ENCODE measurements around the gene EXD2. TPM values are rescaled to one million over a fixed set of nuclear protein-coding genes. Genes with fewer than 3 reads are reported as not detected.
"Not testable (repeated sequence)": the region's sequence is repeated elsewhere in the genome, so short reads cannot be mapped to it uniquely, and the experiment has no call there.

EXD2 gene
- 3.9 and 4.8 TPM in 2 replicates for total RNA-seq

DNA sequence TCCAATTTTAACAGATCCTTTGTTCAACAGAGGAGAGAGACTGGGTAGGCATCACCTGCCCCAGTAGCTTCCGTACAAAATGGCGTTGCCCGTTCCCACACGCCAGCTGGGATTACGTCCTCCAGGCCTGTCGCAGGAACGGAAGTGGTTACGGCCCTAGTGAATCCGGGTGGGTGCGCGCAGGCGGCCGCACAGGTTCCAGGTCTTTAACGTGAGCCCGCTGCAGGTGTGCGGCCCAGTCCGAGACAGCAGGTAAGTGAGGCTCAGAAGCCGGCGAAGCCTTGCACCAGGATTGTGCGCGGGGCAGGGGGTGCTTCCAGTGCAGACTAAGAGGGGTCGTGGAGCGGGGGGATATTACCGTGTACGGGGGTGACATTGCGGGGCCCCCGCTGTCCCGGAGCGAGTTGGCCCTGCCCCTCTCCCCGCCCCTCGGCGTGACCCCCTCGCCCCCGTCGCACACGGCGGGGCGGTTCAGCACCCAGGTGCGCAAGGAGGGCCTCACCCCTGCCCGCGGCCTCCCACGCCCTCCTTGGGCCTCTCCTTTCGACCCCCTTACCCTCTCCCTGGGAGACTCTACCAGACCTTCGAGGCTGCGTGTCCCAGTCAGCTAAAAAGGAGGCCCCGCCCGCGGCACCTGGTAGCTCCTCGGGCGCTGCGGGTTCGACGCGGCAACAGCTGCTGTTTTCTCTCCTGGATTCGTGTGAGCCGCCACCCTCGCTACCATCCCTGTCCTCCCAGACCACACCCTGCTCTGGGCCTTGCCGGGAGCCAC lies at the start of gene EXD2:
Gene EXD2 (plus strand): TSS at position 159 of the 772 bp plus-strand sequence. CDS start 17,973 bp downstream, outside the sequence.
- intact Hi-C loops (cut with micrococcal nuclease) = loop anchor here (2.0 kb wide), 1 partner anchor 39 kb away; the partner anchor contains the start of gene DCAF5

DNA sequence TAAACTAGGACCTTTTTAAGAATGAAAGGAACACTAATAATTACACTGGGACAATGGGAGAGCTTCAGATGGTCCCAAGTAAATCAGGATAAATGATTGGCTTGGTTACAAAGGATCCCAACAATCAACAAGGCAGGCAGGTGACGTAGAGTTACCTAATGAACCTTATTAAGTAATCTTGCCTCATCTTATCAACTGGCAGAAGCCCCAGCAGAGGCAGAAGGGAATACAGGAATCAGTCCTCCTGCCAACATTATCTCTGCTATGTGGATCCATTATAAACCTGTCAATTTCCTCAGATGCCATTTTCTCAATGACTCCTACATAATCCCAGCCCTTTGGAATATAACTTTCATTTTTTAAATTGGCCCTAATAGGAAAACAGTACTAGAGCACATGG lies 49.7 kb upstream of the EXD2 start:
- intact Hi-C loops (cut with micrococcal nuclease) = no loop called here

- intact Hi-C loops (cut with micrococcal nuclease) = no loop called here
Measured at GRCh38 chr14:69142101-69142500, 49.2 kb upstream of the EXD2 start.

DNA sequence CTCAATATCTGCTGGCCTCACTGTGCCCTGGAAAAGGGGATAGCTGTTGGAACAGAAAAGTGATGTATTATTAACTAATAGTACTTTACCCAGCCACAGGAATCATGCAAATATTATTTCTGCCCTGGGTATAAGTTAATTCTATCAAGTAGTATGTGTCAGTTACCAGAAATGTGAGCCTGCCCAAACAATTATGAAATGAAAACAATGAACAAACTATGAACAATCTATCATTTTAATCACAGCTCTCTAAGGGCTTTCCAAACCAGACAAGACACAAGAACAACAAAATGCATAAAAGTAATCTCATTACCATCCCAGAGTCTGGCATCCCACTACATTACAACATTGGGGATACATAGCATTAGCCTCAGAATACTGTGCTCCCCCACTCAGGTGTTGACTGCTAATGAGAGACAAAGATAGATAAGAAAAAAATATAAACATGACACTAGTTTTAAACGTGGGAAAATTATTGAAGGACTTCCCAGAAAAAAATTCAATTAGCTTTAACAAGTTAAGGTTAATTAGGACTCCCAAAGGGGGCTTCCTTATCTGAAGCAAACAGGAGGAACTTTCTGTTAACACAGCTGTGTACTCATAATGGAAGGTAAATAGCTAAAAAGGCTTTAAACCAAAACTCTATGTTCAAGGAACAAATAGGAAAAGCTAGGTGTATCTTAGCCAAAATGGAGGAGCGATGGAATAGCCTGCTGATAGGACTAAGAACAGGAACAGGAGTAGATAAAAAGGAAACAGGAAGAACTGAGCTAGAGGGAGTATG lies 41.6 kb upstream of the EXD2 start:
- intact Hi-C loops (cut with micrococcal nuclease) = loop anchor here (5.0 kb wide), 1 partner anchor 463 kb away; the partner anchor contains the start of gene SUSD6

- intact Hi-C loops (cut with micrococcal nuclease) = loop anchor here (1.0 to 5.0 kb wide), 4 partner anchors 22 to 1331 kb away; partner anchors contain the start of gene SUSD6
Measured at GRCh38 chr14:69151458-69152180, 39.7 kb upstream of the EXD2 start.

- intact Hi-C loops (cut with micrococcal nuclease) = loop anchor here (2.0 to 5.0 kb wide), 3 partner anchors 40 to 1332 kb away; partner anchors contain the start of gene SUSD6
Measured at GRCh38 chr14:69152181-69152901, 39.0 kb upstream of the EXD2 start.

- intact Hi-C loops (cut with micrococcal nuclease) = loop anchor here (1.0 to 5.0 kb wide), 4 partner anchors 40 to 1332 kb away; partner anchors contain the start of genes ERH, SLC39A9 and SUSD6
Measured at GRCh38 chr14:69152902-69153151, 38.5 kb upstream of the EXD2 start, which contains the start of gene DCAF5. DCAF5 (minus strand) TSS chr14:69153119; CDS start chr14:69152978, 141 bp downstream.

GRCh38 chr14:69153152-69153872 lies 38.0 kb upstream of the EXD2 start:
- intact Hi-C loops (cut with micrococcal nuclease) = loop anchor here (1.0 to 5.0 kb wide), 4 partner anchors 39 to 1333 kb away; partner anchors contain the start of genes ERH, SLC39A9 and SUSD6

- intact Hi-C loops (cut with micrococcal nuclease) = loop anchor here (1.0 to 5.0 kb wide), 4 partner anchors 39 to 1333 kb away; partner anchors contain the start of genes ERH, SLC39A9 and SUSD6
Measured at GRCh38 chr14:69153873-69154270, 37.4 kb upstream of the EXD2 start.

DNA sequence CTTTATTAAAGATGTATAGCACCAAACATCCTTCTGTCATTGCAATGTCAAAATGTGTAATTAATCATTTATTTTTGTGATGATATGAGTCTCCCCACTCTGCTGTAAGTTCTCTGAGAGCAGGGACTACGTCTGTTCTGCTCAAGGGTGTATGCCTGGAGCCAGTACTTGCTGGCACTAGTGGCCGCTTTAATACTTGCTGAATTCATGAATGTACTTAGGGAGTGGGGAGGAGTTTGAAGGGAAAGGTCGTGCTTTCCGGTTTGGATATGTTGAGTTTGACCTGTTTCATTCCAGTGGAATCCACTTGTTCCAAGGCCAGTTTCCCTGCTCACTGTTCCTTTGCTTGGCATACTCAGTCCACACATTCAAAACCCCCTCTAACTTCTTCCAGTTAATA lies 36.5 kb upstream of the EXD2 start:
- intact Hi-C loops (cut with micrococcal nuclease) = loop anchor here (5.0 kb wide), 1 partner anchor 458 kb away; the partner anchor contains the start of gene SUSD6

DNA sequence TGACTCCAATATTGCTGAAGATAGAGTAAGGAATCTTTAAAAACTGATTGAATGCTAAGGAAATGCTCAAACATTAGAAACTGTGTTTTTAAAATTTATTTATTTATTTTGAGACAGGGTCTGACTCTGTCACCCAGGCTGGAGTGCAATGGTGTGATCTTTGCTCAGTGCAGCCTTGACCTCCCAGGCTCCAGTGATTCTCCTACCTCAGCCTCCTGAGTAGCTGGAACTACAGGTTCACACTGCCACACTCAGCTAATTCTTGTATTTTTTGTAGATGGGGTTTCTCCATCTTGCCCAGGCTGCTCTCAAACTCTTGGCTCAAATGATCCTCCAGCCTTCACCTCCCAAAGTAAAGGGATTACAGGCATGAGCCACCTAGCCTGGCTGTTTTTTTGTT lies 35.1 kb upstream of the EXD2 start:
- intact Hi-C loops (cut with micrococcal nuclease) = no loop called here

DNA sequence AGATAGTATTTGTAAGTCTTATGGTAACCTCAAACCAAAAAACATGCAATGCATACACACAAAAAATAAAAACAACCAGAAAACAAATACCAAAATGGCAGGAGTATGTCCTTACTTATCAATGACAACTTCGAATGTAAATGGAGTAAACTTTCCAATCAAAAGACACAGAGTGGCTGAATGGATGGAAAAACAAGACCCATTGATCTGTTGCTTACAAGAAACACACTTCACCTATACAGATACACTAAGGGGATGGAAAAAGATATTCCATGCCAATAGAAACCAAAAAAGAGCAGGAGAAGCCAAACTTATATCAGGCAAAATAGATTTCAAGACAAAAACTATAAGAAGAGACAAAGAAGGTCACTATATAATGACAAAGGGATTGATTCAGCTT lies 29.7 kb upstream of the EXD2 start:
- intact Hi-C loops (cut with micrococcal nuclease) = no loop called here

DNA sequence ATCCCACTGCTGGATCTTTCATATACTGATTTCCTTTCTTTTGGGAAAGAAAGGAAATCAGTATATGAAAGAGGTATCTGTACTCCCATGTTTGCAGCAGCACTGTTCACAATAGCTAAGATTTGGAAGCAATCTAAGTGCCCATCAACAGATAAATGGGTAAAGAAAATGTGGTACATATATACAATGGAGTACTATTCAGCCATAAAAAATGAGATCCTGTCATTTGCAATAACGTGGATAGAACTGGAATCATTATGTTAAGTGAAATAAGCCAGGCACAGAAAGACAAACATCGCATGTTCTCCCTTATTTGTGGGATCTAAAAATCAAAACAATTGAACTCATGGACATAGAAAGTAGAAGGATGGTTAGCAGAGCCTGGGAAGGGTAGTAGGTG lies 25.5 kb upstream of the EXD2 start:
- intact Hi-C loops (cut with micrococcal nuclease) = not testable (repeated sequence)

DNA sequence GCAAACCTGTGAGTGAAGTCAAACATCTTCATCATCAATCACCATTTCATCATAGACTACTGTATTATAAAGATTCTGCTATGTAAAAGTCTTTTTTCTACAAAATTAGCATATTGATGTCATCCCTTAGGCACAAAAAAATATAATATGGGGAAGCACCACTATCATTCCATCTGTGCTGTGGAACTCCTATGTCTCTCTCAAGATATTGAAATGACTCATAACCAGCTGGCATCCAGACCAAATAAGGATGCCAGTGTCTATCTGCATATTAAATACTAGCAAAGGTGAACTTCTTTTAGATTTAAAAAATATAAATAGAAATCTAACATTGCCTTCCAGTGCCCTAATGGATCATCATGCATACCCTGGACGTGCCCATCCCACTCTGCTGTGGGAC lies 20.5 kb upstream of the EXD2 start:
- intact Hi-C loops (cut with micrococcal nuclease) = no loop called here

DNA sequence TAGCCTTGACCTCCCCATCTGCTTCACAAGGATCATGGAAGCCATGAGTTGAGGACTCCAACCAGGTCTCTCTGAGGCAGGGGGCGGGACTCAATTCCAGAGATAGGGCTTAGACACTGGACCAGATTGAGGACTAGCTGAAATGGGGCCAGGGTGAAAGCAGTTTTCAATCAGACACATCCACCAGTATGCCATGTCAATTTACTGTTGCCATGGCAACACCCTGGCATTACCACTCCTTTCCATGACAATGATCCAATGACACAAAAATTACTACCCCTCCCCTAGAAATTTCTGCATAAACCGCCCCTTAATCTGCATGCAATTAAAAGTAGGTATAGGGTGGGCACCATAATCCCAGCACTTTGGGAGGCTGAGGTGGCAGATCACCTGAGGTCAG lies 19.7 kb upstream of the EXD2 start:
- intact Hi-C loops (cut with micrococcal nuclease) = no loop called here

- intact Hi-C loops (cut with micrococcal nuclease) = no loop called here
Measured at GRCh38 chr14:69175130-69175529, 16.2 kb upstream of the EXD2 start.

DNA sequence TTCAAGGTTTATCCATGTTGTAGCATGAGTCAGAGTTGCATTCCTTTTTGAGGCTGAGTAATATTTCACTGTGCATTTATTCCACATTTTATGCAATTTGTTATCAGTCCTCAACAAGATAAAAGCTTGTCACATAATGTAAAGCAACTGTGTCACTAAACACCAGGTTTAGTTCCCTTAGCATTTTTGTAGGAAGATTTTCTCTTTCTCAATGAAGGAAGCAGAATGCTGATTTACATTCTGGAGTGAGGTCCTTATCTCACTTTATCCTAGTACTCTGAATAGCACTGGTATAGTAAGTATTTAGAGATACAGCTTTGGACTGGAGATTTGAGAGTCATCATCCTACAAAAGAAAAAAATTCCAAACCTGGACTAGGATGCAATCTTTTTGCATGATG lies 9.8 kb upstream of the EXD2 start:
- intact Hi-C loops (cut with micrococcal nuclease) = no loop called here

DNA sequence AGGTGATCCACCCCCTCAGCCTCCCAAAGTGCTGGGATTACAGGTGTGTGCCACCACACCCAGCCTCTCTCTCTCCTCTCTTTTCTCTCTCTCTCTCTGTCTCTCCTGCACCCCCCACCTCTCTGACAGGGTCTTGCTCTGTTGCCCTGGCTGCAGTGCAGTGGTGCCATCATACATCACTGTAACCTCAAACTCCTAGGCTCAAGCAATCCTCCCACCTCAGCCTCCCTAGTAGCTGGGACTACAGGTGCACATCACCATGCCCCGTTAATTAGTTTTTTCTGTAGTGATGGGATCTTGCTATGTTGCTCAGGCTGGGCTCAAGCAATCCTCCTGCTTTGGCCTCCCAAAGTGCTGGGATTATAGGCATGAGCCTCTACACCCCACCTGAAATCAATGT lies 8.7 kb upstream of the EXD2 start:
- intact Hi-C loops (cut with micrococcal nuclease) = not testable (repeated sequence)

GRCh38 chr14:69183735-69184134 lies 7.6 kb upstream of the EXD2 start:
- intact Hi-C loops (cut with micrococcal nuclease) = no loop called here

DNA sequence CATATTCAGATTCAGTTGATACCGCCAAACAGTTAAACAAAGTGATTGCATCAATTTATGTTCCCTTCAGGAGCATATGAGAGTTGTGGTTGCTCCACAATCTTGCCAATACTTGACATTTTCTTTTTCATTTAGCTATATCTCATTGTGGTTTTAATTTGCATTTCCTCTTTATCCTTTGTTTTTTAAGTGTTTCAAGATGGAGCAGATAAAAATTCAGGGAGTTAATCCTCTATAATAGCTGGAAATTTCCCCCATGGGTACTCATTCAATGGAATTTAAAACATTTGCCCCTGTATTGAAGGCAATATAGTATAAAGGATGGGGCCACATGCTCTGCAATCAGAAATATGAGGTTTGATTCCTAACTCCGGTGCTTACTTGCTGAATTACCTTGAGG lies 1.1 kb upstream of the EXD2 start:
- intact Hi-C loops (cut with micrococcal nuclease) = no loop called here
